CD4-positive, alpha-beta T cell treated with Interleukin-1 beta for 1 hour (primary cell): Measurements from ENCODE around the gene ZNF274.
"Not testable (repeated sequence)": the region's sequence is repeated elsewhere in the genome, so short reads cannot be mapped to it uniquely, and the experiment has no call there.

ENCODE experiments used
- DNase-seq, 2 donors: peaks; one replicate each; pipeline ENCODE4 v3.0.0-alpha.2; 2020 to 2022

Gene ZNF274

GRCh38 chr19:58182989-58183816, at the start of gene ZNF274:
ZNF274 (plus strand) TSS chr19:58183061; CDS start chr19:58183966, 905 bp downstream.
- DNase-seq: peak; percentile 94 to 95

- DNase-seq: no peak
Measured at GRCh38 chr19:58134244-58134643, 48.6 kb upstream of the ZNF274 start.

GRCh38 chr19:58145849-58146248, 37.0 kb upstream of the ZNF274 start:
- no peak for DNase-seq

- not testable (repeated sequence) for DNase-seq
Measured at GRCh38 chr19:58147475-58147874, 35.4 kb upstream of the ZNF274 start.

- DNase-seq: peak; percentile 89 to 93
Measured at GRCh38 chr19:58150328-58150921, 32.4 kb upstream of the ZNF274 start, which contains the start of gene ZNF329. ZNF329 (minus strand) TSS chr19:58150789; CDS start chr19:58129503, 21,286 bp downstream.

- no peak for DNase-seq
Measured at GRCh38 chr19:58153386-58153785, 29.5 kb upstream of the ZNF274 start.

- no peak for DNase-seq
Measured at GRCh38 chr19:58154287-58154678, 28.6 kb upstream of the ZNF274 start.

GRCh38 chr19:58154679-58155648, 27.9 kb upstream of the ZNF274 start:
- peak; percentile 93 to 97 for DNase-seq

- no peak for DNase-seq
Measured at GRCh38 chr19:58157045-58157728, 25.7 kb upstream of the ZNF274 start.

- no peak for DNase-seq
Measured at GRCh38 chr19:58166268-58166667, 16.6 kb upstream of the ZNF274 start.

- DNase-seq: no peak
Measured at GRCh38 chr19:58166708-58167280, 16.1 kb upstream of the ZNF274 start.

GRCh38 chr19:58170860-58171259, 12.0 kb upstream of the ZNF274 start:
- DNase-seq: no peak

GRCh38 chr19:58181902-58182576, 822 bp upstream of the ZNF274 start:
- peak; percentile 58 to 63 for DNase-seq

GRCh38 chr19:58182577-58182988, 278 bp upstream of the ZNF274 start:
- DNase-seq: peak; percentile 91 to 93

GRCh38 chr19:58183817-58184215, 955 bp downstream of the ZNF274 start:
- DNase-seq: no peak

GRCh38 chr19:58196901-58197616, 14.2 kb downstream of the ZNF274 start:
- DNase-seq: peak in 1 of 2 donors; percentile 13

- DNase-seq: no peak
Measured at GRCh38 chr19:58203814-58204475, 21.1 kb downstream of the ZNF274 start.

- no peak for DNase-seq
Measured at GRCh38 chr19:58204566-58204965, 21.7 kb downstream of the ZNF274 start.

GRCh38 chr19:58209577-58209976, 26.7 kb downstream of the ZNF274 start:
- DNase-seq: no peak
